Upper lobe of left lung (tissue), 4 donors: ENCODE data around the gene OSBPL8.

Experiments
- EP300 ChIP-seq, 4 donors: sonication (generic); formaldehyde crosslinking; IDR thresholded peaks; one replicate each; pipeline ENCODE4 v1.5.1; 2017; ENCODE audit warnings: antibody characterized with exemption in 4 of 4, control low read depth in 2 of 4
- POLR2A ChIP-seq, 4 donors: fragments of 450-650 bp; IDR thresholded peaks; one replicate each; pipeline ENCODE4 v1.5.1; 2016 to 2017; ENCODE audit warnings: antibody characterized with exemption in 4 of 4, mild to moderate bottlenecking in 2 of 4
- TF ChIP-seq, protein P1 (sequence below), 6 experiments: fragments of 450-650 bp in 4 of 6; fragments of 200-600 bp in 2 of 6; sonication (generic) in 2 of 6; IDR thresholded peaks; one replicate each; pipeline ENCODE4 v1.5.1; 2016 to 2019; ENCODE audit warnings: antibody characterized with exemption in 6 of 6

DNA sequence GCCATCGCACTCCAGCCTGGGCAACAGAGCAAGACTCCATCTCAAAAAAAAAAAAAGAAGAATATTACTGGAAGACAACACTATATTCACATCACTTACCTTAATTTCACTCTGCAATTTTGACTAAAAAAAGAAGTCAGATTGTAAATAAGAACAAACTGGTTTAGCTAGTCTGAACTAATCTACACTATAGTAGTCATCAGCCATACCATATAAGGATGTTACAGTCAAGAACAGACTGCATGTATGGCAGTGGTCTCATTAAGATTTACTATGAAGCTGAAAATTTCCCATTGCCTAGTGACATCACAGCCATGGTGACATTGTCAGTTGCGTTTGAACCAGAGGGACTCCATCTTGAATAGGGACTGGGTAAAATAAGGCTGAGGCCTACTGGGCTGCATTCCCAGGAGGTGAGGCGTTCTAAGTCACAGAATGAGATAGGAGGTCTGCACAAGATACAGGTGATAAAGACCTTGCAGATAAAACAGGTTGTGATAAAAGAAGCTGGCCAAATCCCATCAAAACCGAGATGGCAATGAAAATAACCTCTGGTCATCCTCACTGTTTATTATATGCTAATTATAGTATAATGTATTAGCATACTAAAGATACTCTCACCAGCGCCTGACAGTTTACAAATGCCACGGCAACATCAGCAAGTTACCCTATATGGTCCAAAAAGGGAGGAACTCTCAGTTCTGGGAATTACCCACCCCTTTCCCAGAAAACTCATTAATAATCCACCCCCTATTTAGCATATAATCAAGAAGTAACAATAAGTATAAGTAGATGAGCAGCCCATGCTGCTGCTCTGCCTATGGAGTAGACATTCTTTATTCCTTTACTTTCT, 51.2 kb downstream of the OSBPL8 start:
- TF ChIP-seq, protein P1, sequence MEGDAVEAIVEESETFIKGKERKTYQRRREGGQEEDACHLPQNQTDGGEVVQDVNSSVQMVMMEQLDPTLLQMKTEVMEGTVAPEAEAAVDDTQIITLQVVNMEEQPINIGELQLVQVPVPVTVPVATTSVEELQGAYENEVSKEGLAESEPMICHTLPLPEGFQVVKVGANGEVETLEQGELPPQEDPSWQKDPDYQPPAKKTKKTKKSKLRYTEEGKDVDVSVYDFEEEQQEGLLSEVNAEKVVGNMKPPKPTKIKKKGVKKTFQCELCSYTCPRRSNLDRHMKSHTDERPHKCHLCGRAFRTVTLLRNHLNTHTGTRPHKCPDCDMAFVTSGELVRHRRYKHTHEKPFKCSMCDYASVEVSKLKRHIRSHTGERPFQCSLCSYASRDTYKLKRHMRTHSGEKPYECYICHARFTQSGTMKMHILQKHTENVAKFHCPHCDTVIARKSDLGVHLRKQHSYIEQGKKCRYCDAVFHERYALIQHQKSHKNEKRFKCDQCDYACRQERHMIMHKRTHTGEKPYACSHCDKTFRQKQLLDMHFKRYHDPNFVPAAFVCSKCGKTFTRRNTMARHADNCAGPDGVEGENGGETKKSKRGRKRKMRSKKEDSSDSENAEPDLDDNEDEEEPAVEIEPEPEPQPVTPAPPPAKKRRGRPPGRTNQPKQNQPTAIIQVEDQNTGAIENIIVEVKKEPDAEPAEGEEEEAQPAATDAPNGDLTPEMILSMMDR (IDR thresholded peaks at IDR 0.05) = no peak
- no peak for TF ChIP-seq POLR2A (IDR thresholded peaks at IDR 0.05)
- no peak for TF ChIP-seq EP300 (IDR thresholded peaks at IDR 0.05)
